ENCODE measurements around the gene ARID1B. TPM values are rescaled to one million over a fixed set of nuclear protein-coding genes. Genes with fewer than 3 reads are reported as not detected.
A peak's percentile ranks its signal among the peaks of the same experiment; 100 is the strongest.

The ARID1B gene
- total RNA-seq, 1 donor from 2014 or later: 18.5 TPM

- TF ChIP-seq CTCF (conservative IDR thresholded peaks at IDR 0.05; ENCODE audit: low read depth, low read length): no peak
- DNase-seq (ENCODE audit: low read depth): no peak
- H3K4me3 ChIP-seq (ENCODE audit: low read depth, low read length): no peak overlapping the region
Measured at GRCh38 chr6:156970595-156971112, 193.5 kb downstream of the ARID1B start.

- no peak for DNase-seq (ENCODE audit: low read depth)
- TF ChIP-seq CTCF (conservative IDR thresholded peaks at IDR 0.05; ENCODE audit: low read depth, low read length): no peak
- H3K4me3 ChIP-seq (ENCODE audit: low read depth, low read length): no peak overlapping the region
Measured at GRCh38 chr6:156971153-156971885, 194.1 kb downstream of the ARID1B start.

GRCh38 chr6:156972145-156972544, 195.0 kb downstream of the ARID1B start:
- TF ChIP-seq CTCF (conservative IDR thresholded peaks at IDR 0.05; ENCODE audit: low read depth, low read length): no peak
- H3K4me3 ChIP-seq (ENCODE audit: low read depth, low read length): no peak overlapping the region
- no peak for DNase-seq (ENCODE audit: low read depth)

- no peak for DNase-seq (ENCODE audit: low read depth)
Measured at GRCh38 chr6:156974830-156975261, 197.7 kb downstream of the ARID1B start.

GRCh38 chr6:156975414-156975813, 198.2 kb downstream of the ARID1B start:
- no peak for TF ChIP-seq CTCF (conservative IDR thresholded peaks at IDR 0.05; ENCODE audit: low read depth, low read length)
- no peak overlapping the region for H3K4me3 ChIP-seq (ENCODE audit: low read depth, low read length)
- no peak for DNase-seq (ENCODE audit: low read depth)

More at GRCh38 chr6:156974830-156975261, 197.7 kb downstream of the ARID1B start:
- TF ChIP-seq CTCF (conservative IDR thresholded peaks at IDR 0.05; ENCODE audit: low read depth, low read length): no peak
- no peak overlapping the region for H3K4me3 ChIP-seq (ENCODE audit: low read depth, low read length)

DNA sequence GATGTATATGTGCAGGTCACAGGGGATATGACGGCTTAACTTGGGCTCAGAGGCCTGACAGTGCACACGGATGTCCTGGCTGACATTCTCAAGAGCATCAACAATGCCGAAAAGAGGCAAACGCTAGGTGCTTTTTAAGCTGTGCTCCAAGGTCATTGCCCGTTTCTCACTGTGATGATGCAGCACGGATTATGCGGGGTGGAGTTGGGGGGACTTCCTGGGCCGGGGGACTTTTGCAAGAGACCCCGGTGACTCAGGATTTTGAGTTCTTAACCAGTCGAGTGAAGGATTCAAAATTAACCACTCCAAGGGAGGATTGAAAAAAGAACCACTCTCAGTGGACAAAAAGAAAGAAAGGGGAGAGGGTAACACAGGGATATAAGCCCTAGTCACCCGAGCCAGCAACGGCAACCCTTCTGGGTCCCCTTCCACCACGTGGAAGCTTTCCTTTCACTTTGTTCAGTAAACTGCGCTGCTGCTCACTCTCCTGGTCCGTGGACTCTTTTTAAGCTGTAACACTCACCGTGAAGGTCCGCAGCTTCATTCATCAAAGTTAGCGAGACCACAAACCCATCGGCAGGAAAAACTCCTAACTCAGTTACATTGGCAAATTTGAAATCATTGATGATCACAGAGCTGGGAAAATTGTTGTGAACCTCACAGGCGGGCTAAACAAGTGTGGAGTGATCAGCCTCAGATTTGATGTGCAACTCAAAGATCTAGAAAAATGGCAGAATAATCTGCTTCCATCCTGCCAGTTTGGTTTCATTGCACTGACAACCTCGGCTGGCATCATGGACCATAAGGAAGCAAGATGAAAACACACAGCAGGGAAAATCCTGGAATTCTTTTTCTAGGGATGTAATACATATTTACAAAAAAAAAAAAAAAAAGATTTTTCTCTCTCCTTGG, 199.3 kb downstream of the ARID1B start:
- H3K4me3 ChIP-seq (ENCODE audit: low read depth, low read length): peak overlapping the region; percentile 44
- TF ChIP-seq CTCF (conservative IDR thresholded peaks at IDR 0.05; ENCODE audit: low read depth, low read length): no peak
- DNase-seq (ENCODE audit: low read depth): no peak

Data from epithelial cell of proximal tubule (primary cell).